Anterior cingulate cortex (tissue), 58 donors: ENCODE results near the gene EGFLAM.

Experiments used
- DNase-seq, 58 donors: peaks; one replicate each; lab custom pipeline; 2025; lab: John Stamatoyannopoulos, UW

EGFLAM gene

DNA sequence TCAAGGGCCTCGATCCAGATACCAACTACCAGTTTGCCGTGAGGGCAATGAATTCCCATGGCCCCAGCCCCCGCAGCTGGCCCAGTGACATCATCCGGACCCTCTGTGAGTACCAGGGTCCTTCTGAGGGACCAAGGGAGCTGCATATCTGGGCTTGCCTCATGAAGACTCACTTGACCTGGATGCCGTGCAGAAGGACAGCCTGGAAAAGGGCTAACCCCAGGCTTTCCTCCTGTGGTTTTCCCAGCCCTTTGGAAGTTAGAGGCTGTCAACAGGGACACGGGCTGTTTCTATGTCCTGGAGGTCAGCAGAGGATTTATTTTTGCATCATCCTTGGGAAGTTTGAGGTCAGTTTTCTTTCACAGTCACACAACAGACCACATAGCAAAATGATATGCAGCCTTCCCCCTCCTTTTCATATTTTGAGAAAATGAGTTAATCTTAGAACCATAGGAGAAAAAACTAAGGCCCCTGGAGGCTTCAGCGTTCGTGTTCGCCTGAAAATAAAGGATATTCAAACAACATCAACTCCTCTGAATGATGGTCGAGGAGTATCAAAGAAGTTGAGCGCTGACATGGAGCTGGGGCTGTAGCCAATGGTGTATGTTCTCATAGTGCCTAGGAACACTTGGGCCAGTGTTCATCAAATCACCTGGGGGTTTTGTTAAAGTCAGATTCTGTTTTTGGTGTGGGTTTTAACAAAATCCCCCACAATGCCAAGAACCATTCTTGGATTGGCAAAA lies 112.2 kb downstream of the EGFLAM start:
- no peak for DNase-seq

GRCh38 chr5:38371596-38371995 lies 113.2 kb downstream of the EGFLAM start:
- no peak for DNase-seq

DNA sequence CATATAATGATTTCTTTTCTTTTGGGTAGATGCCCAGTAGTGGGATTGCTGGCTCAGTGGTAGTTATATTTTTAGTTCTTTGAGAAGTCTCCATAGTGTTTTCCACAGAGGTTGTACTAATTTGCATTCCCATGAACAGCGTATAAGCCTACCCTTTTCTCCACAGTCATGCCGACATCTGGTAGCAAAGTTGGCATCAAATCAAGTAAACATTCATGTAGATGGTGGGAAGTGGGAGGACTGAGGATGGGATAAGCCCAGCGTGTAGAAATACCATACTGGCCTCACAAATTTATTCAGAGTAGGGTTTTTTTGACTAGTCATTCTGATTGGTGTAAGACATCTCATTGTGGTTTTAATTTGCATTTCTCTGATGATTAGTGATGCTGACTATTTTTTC lies 115.4 kb downstream of the EGFLAM start:
- peak in 7 of 58 donors; percentile 0 to 12 (median 1) for DNase-seq

- DNase-seq = no peak
These were observed 117.1 kb downstream of the EGFLAM start for GRCh38 chr5:38375423-38375822.

- no peak for DNase-seq
These were observed 118.0 kb downstream of the EGFLAM start for GRCh38 chr5:38376404-38376803.

DNA sequence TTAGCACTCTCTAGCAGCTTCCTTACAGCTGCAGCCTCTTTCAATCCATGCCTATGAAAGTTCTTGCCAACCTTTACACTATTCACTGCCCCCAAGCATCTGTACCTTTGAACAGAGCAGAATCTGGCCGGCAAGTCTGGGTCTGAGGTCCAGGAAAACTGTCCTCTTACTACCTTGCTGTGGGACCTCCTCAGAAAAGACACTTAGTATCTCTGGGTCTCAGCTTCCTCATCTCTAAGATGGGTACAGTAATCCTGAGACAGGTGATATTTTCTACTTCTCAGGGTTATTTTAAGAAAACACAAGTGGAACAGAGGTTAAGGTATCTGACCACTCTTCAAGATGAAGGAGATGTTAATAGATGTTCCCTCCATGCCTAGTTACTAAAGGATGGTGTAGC lies 120.2 kb downstream of the EGFLAM start:
- DNase-seq = no peak

- no peak for DNase-seq
These were observed 121.1 kb downstream of the EGFLAM start for GRCh38 chr5:38379350-38379937.

GRCh38 chr5:38380537-38380936 lies 122.2 kb downstream of the EGFLAM start:
- no peak for DNase-seq

GRCh38 chr5:38381361-38381760 lies 123.0 kb downstream of the EGFLAM start:
- no peak for DNase-seq

GRCh38 chr5:38382898-38383297 lies 124.5 kb downstream of the EGFLAM start:
- DNase-seq = peak in 46 of 58 donors; percentile 1 to 55 (median 20)

DNA sequence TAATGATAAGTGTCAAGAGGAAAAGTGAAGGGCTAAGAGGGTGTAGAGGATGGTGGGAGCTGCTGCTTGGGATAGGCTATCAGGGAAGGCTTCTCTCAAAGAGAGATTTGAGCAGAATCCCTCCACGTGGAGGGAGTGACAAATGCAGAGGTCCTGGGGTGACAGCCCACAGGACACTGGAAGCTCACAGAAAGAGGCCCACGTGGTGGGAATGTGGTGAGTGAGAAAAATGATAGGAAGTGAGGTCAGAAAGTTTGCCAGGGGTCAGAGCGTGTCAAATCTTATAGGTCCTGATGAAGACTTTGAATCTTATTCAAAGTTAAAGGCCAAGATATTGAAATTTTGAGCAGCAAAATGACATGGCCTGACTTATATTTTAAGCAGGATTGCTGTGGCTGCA lies 125.3 kb downstream of the EGFLAM start:
- DNase-seq = no peak

DNA sequence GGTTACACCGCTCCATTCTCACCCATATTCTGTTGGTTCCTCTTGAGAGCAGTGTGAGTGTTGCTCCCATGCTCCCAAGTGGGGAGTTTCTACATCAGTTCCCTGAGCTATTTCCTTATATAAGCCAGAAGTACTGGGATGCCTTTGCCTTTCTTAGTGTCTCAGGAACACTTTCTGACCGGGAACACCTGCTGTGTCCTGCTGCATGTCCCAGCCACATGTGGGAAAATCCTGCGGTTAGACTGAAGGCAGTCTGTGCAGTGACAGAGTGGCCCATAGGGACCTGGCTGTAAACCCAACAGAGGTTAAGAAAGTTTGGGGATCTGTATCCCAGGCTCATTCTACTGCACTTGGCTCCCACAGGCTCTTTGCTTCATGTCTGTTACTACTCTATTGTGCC lies 126.0 kb downstream of the EGFLAM start:
- DNase-seq = no peak

DNA sequence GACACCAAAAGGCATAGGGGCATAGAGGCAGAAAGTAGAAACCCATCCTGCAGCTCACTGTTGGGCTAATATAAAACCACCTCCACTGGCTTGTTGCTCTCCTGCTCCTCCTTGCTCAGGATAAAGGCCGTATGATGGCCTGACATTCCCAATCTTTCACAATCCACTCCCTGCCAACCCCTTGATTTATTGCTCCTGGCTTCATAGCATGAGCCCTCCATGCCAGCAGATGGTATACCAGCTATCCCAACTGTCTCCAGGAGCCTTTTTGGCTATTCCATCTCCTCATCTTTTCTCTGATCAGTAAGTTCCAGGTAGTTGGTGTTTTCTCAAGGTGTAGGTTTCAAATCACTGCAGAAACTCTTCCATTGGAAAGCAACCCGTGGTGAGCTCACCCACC lies 128.8 kb downstream of the EGFLAM start:
- no peak for DNase-seq

DNA sequence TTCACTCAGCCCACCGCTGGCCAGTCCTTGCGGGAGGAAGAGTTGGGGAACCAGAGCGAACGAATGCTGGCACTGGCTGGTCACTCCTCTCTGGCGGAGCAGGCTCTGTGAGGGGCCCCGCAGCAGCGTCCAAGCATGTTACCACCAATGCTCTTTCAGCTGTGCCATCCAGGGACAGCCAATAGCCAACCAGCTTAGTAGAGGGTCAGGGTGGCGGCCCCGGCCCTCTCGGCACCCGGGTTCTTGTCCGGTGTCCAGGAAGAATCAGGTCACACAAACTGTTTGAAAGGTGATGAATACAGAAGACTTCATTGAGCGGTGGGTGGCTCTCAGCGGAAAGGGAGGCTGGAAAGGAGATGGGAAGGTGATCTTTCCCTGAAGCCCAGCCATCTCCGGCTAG lies 135.3 kb downstream of the EGFLAM start:
- no peak for DNase-seq

DNA sequence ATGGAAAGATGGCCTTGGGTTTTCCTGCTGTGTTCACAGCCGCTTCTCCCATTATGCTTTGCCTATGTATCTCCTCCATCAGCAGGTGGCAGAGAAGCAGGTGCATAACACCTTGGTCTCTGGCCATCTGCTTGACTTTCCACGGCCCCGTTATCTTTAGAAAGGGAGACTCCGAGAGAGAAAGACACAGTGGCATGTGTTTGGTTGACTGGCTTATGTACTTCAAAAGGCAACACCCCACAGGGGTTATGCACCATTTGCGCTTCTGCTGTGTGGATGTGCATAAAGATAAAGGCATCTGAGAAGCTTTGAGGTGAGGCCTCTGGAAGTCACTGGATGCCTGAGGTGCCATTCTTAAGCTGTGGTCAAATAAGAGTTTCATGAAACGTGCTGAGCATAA lies 138.4 kb downstream of the EGFLAM start:
- DNase-seq = no peak

- DNase-seq = no peak
These were observed 142.0 kb downstream of the EGFLAM start for GRCh38 chr5:38400365-38400764.

DNA sequence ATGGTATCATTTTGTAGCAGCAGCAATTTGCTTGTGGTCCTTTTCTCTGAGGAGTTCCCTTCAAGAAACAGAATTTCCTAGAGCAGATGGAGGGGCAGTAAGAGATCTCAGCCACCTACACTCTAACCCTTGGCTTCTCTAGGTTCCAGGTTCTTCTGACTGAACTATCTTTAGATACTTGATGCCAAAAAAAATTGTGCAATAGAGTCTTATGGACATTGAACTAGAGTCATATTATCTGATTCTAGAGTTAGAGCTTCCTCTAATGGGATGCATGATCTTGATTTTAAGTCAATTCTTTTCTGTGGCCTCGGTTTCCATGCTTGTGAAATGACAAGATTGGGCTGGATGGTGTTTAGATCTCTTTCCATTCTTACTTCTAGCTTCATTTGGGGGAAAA lies 142.8 kb downstream of the EGFLAM start:
- DNase-seq = no peak

GRCh38 chr5:38403406-38403805 lies 145.0 kb downstream of the EGFLAM start:
- DNase-seq = no peak

DNA sequence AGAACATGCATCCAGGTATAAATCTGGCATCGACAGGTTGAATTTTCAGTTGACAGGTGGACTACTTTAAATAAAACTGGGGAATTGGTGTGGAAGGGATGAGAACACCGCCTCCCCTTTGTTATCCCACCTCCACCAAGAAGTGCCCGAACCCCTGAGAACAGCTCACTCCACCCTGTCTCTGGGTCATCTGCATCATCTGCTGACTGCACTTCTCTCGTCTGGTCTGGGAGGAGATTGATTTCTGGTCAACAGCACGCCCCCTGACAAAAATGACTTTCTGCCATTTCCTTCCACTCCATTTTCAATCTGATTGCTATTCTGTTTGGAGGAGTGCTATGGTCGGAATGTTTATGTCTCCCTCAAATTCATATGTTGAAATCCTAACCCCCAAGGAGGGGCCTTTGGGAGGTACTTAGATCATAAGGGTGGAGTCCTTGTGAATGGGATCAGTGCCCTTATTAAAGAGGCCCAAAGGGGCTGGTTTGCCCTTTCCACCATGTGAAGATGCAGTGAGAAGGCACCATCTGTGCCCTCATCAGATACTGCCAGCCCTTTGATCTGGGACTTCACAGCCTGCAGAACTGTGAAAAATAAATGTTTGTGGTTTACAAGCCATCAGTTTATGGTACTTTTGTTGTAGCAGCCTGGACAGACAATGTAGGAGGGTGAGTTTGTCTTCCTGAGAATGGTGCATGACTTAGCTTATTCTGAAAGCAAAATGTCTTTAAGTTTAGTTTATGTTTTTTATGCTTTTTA lies 145.7 kb downstream of the EGFLAM start:
- DNase-seq = no peak

DNA sequence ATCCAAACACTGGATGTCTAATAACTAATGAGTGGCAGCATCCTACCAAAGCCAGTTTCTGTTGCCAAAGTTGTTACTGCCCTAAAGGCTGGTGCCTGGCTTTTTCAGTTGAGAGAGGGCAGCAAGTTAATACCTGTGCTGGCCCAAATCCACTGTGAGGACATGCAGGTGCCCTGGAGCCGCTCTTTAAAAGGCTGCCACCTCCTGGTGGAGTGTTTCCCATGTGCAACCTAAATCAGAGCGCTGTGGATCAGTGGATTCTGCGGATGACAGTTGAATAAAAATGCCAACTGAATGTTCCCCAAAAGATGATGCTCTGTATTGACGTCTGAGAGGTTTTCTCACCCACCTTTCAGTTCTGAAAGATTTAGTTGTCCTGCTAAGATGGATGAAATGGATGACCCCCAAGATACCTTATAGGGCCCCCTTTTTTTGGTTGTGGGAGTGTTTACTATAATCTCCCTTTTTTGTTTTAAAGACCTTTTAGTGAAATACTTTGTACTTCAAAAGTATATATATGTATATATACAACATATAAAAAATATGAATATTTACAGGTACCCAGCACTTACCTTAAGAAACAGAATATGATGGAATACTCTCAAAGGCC lies 146.4 kb downstream of the EGFLAM start:
- DNase-seq = no peak
